GM21825 (cell line): Measurements from ENCODE around the gene ASL.
"Not testable (repeated sequence)": the region's sequence is repeated elsewhere in the genome, so short reads cannot be mapped to it uniquely, and the experiment has no call there.

Source experiments
- ATAC-seq: cut with Tn5 transposase; IDR thresholded peaks from one replicate; pipeline ENCODE4 v1.9.1; 2021; ENCODE audit warnings: mild to moderate bottlenecking, moderate library complexity; ENCODE audit not compliant: unreplicated experiment

Gene ASL

GRCh38 chr7:66116680-66117420 is 41.2 kb downstream of the ASL start:
- ATAC-seq, result not testable (repeated sequence)

DNA sequence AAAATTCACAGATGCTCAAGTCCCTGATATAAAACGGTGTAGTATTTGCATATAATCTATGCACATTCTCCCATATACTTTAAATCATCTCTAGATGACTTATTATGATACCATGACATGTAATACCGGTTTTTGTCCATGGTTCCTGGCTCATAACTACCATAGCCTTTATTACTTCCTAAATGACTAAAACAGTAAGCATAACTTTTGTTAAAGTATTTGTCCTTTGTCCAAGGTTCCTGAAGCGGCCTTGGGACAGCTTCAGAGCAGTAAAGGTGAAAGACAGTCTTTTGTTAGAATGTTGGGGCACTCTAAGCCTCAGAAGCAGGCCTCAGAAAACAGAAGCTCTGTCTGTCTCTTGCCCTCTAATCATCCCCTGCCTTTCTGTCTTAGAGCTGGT is 43.0 kb downstream of the ASL start:
- no peak for ATAC-seq

- no peak for ATAC-seq
Observed at GRCh38 chr7:66119245-66119850, 43.7 kb downstream of the ASL start.

- ATAC-seq, result no peak
Observed at GRCh38 chr7:66123175-66123528, 47.5 kb downstream of the ASL start.

DNA sequence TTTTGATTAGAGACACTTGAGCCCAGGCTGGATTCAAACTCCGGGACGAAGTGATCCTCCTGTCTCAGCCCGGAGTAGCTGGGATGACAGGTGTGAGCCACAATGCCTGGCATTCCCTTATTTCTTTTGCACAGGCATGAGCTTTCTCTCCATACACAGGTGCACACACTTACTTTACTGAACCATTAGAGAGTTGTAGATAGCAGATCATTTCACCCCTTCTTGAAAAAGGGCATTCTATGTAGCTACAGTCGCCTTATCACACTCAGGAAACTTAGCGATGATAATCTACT is 48.9 kb downstream of the ASL start:
- not testable (repeated sequence) for ATAC-seq

DNA sequence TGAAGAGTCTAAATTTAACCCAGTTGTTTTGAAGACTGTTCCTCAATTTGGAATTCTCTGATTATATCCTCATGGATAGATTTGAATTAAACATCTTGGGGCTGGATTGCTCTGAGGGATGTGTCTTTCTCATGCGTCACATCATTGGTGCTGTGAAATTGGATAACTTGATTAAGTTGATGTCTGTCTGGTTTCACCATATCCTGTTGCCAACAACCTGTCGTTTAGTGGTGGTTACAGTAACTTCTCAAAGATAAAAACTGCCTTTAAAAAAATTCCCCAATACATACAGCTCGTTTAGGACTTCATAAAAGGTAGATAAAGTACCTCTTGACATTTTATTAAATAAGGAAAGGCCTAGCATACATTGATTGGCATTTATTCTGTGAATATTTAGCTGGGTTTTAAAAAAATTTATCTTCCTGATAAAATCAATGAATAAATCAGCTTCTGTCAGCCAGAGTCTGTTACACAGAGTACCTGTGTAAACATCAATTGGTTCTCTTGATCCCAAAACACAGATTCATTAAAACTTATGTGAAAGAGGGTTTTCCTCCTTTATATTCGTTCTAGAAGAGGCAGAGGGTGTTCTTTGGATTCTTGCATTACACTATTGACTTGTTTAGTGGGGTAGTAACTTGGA is 49.6 kb downstream of the ASL start:
- ATAC-seq, result no peak

DNA sequence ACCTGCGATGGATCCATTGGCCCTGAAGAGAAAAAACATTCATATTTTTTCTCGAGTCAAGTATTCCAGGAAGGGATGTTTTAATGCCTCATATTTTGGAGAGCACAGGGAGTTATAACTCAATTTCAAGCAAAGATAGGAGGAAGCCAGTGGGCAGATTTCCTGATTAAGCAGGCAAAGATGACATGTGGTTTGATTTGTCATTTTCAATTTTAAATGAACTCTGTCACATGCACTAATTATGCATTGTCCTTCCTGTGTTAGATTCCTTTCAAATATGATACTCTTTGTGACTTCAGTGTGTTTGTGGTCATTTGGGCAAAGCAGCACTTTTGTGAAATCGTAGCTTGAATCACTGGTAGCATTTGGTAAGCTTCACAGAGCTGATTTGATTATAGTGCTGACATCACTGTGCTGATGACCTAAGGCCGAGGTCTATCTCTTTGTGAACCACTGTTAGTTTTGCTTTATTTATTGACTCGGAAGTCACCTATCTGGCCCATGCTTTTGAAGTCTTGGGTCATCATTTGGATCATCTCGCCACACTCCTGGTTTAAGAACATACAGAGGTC is 50.2 kb downstream of the ASL start:
- not testable (repeated sequence) for ATAC-seq

GRCh38 chr7:66127172-66127571 is 51.6 kb downstream of the ASL start:
- ATAC-seq, result not testable (repeated sequence)

GRCh38 chr7:66138994-66139752 is 63.6 kb downstream of the ASL start:
- ATAC-seq, result no peak

- no peak for ATAC-seq
Observed at GRCh38 chr7:66140924-66141323, 65.3 kb downstream of the ASL start.

- no peak for ATAC-seq
Observed at GRCh38 chr7:66142334-66142733, 66.7 kb downstream of the ASL start.

- ATAC-seq, result no peak
Observed at GRCh38 chr7:66142996-66143395, 67.4 kb downstream of the ASL start.
